DOHH2 (cell line): ENCODE results near the gene CLIC3.

Experiments used
- CTCF ChIP-seq: fragments of 200-600 bp; sonication (generic); IDR thresholded peaks from one replicate; pipeline ENCODE4 v1.5.1; 2014; ENCODE audit warnings: antibody characterized with exemption, mild to moderate bottlenecking, low read depth, low read length; ENCODE audit not compliant: poor library complexity, severe bottlenecking
- EZH2phosphoT487 ChIP-seq: fragments of 200-600 bp; sonication (generic); IDR thresholded peaks from 2 replicates; pipeline ENCODE4 v1.6.1; 2017; ENCODE audit warnings: borderline replicate concordance, mild to moderate bottlenecking, antibody characterized with exemption, low read length, moderate library complexity, mixed read lengths

GRCh38 chr9:137018761-137019559, 22.6 kb upstream of the CLIC3 start:
- no peak for TF ChIP-seq CTCF
- TF ChIP-seq EZH2phosphoT487, result no peak
